RPMI7951 (cell line): ENCODE results near the gene AFP. TPM values are rescaled to one million over a fixed set of nuclear protein-coding genes. Genes with fewer than 3 reads are reported as not detected.
"Not testable (repeated sequence)": the region's sequence is repeated elsewhere in the genome, so short reads cannot be mapped to it uniquely, and the experiment has no call there.

Experiments used
- DNase-seq: peaks from one replicate; pipeline ENCODE4 v3.0.0-alpha.2; 2012; ENCODE audit warnings: low read depth
- total RNA-seq: library from RNA; depleted of rRNA; stranded (reverse); fragments of >200 nt; shearing (Covaris generic); gene quantifications from 2 replicates; pipeline ENCODE4 v1.2.3, GENCODE V29; 2014; rRNA removed

Gene AFP
- total RNA-seq = 1.1 and 1.8 TPM in 2 replicates

DNA sequence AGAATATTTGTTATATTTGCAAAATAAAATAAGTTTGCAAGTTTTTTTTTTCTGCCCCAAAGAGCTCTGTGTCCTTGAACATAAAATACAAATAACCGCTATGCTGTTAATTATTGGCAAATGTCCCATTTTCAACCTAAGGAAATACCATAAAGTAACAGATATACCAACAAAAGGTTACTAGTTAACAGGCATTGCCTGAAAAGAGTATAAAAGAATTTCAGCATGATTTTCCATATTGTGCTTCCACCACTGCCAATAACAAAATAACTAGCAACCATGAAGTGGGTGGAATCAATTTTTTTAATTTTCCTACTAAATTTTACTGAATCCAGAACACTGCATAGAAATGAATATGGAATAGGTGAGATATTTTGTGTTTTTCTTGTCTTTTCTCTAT, at the start of gene AFP:
TSS of gene AFP (plus strand) at position 238 of the 400 bp plus-strand sequence. CDS start at position 280, 42 bp downstream.
- no peak for DNase-seq

- DNase-seq = no peak
Observed at GRCh38 chr4:73387552-73387951, 48.5 kb upstream of the AFP start.

- no peak for DNase-seq
Observed at GRCh38 chr4:73388887-73389286, 47.1 kb upstream of the AFP start.

- not testable (repeated sequence) for DNase-seq
Observed at GRCh38 chr4:73389663-73390062, 46.4 kb upstream of the AFP start.

- no peak for DNase-seq
Observed at GRCh38 chr4:73391774-73392173, 44.2 kb upstream of the AFP start.

- no peak for DNase-seq
Observed at GRCh38 chr4:73392936-73393335, 43.1 kb upstream of the AFP start.

- DNase-seq = no peak
Observed at GRCh38 chr4:73396304-73396703, 39.7 kb upstream of the AFP start.

GRCh38 chr4:73396993-73397972, 38.7 kb upstream of the AFP start:
- no peak for DNase-seq

- no peak for DNase-seq
Observed at GRCh38 chr4:73401412-73401811, 34.6 kb upstream of the AFP start.

GRCh38 chr4:73404042-73404441, 32.0 kb upstream of the AFP start, which contains the start of gene ALB:
Gene ALB (plus strand): TSS chr4:73404287. CDS start chr4:73404328, 41 bp downstream.
- DNase-seq = no peak

- no peak for DNase-seq
Observed at GRCh38 chr4:73404457-73404856, 31.6 kb upstream of the AFP start.

DNA sequence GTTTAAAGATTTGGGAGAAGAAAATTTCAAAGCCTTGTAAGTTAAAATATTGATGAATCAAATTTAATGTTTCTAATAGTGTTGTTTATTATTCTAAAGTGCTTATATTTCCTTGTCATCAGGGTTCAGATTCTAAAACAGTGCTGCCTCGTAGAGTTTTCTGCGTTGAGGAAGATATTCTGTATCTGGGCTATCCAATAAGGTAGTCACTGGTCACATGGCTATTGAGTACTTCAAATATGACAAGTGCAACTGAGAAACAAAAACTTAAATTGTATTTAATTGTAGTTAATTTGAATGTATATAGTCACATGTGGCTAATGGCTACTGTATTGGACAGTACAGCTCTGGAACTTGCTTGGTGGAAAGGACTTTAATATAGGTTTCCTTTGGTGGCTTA, 30.9 kb upstream of the AFP start:
- DNase-seq = no peak

DNA sequence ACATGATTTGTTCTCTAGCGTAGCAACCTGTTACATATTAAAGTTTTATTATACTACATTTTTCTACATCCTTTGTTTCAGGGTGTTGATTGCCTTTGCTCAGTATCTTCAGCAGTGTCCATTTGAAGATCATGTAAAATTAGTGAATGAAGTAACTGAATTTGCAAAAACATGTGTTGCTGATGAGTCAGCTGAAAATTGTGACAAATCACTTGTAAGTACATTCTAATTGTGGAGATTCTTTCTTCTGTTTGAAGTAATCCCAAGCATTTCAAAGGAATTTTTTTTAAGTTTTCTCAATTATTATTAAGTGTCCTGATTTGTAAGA, 29.5 kb upstream of the AFP start:
- no peak for DNase-seq

- no peak for DNase-seq
Observed at GRCh38 chr4:73407227-73407673, 28.8 kb upstream of the AFP start.

DNA sequence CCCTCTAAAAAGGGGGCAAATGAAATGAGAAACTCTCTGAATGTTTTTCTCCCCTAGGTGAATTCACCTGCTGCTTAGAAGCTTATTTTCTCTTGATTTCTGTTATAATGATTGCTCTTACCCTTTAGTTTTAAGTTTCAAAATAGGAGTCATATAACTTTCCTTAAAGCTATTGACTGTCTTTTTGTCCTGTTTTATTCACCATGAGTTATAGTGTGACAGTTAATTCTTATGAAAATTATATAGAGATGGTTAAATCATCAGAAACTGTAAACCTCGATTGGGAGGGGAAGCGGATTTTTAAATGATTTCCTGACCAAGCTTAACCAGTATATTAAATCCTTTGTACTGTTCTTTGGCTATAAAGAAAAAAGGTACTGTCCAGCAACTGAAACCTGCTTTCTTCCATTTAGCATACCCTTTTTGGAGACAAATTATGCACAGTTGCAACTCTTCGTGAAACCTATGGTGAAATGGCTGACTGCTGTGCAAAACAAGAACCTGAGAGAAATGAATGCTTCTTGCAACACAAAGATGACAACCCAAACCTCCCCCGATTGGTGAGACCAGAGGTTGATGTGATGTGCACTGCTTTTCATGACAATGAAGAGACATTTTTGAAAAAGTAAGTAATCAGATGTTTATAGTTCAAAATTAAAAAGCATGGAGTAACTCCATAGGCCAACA, 27.7 kb upstream of the AFP start:
- DNase-seq = no peak

DNA sequence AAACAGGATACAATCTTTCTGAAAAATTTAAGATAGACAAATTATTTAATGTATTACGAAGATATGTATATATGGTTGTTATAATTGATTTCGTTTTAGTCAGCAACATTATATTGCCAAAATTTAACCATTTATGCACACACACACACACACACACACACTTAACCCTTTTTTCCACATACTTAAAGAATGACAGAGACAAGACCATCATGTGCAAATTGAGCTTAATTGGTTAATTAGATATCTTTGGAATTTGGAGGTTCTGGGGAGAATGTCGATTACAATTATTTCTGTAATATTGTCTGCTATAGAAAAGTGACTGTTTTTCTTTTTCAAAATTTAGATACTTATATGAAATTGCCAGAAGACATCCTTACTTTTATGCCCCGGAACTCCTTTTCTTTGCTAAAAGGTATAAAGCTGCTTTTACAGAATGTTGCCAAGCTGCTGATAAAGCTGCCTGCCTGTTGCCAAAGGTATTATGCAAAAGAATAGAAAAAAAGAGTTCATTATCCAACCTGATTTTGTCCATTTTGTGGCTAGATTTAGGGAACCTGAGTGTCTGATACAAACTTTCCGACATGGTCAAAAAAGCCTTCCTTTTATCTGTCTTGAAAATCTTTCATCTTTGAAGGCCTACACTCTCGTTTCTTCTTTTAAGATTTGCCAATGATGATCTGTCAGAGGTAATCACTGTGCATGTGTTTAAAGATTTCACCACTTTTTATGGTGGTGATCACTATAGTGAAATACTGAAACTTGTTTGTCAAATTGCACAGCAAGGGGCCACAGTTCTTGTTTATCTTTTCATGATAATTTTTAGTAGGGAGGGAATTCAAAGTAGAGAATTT, 26.8 kb upstream of the AFP start:
- DNase-seq = no peak

GRCh38 chr4:73409978-73410548, 26.0 kb upstream of the AFP start:
- DNase-seq = no peak

- no peak for DNase-seq
Observed at GRCh38 chr4:73410916-73411730, 24.9 kb upstream of the AFP start.

- DNase-seq = no peak
Observed at GRCh38 chr4:73411731-73412414, 24.1 kb upstream of the AFP start.

DNA sequence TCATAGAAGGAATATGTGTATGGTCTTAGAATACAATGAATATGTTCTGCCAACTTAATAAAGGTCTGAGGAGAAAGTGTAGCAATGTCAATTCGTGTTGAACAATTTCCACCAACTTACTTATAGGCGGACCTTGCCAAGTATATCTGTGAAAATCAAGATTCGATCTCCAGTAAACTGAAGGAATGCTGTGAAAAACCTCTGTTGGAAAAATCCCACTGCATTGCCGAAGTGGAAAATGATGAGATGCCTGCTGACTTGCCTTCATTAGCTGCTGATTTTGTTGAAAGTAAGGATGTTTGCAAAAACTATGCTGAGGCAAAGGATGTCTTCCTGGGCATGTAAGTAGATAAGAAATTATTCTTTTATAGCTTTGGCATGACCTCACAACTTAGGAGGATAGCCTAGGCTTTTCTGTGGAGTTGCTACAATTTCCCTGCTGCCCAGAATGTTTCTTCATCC, 22.7 kb upstream of the AFP start:
- DNase-seq = no peak
